MCF 10A (cell line): ENCODE results near the gene ESRRB. TPM values are rescaled to one million over a fixed set of nuclear protein-coding genes. Genes with fewer than 3 reads are reported as not detected.

ENCODE experiments used
- BruUV-seq: library from RNA; stranded (reverse); fragments of 400-500 nt; replicated peaks from 2 replicates; lab custom pipeline; 2021; lab: Mats Ljungman, UMichigan
- CTCF ChIA-PET: fragments of 300-600 bp; sonication (Branson Sonifier 250); formaldehyde crosslinking; extraction: SDS; loops from one replicate; lab custom pipeline; 2021; ENCODE audit warnings: antibody characterized with exemption, inconsistent platforms; lab: Yijun Ruan, JAX
- POLR2A ChIA-PET: fragments of 300-600, 350-650 bp; sonication (Branson Sonifier 250); formaldehyde crosslinking; extraction: SDS; loops from one replicate; lab custom pipeline; 2020; ENCODE audit warnings: antibody characterized with exemption, inconsistent platforms; lab: Yijun Ruan, JAX
- DNase-seq: peaks from one replicate; pipeline ENCODE4 v3.0.0-alpha.2; 2018; ENCODE audit not compliant: unreplicated experiment
- H3K27ac Mint-ChIP-seq: one replicate; pipeline ENCODE4 v1.8.0; 2022; ENCODE audit warnings: mild to moderate bottlenecking, low read depth, mixed read lengths; ENCODE audit not compliant: unreplicated experiment
- H3K27me3 Mint-ChIP-seq: one replicate; pipeline ENCODE4 v1.8.0; 2022; ENCODE audit warnings: mixed read lengths; ENCODE audit not compliant: insufficient read depth, unreplicated experiment
- H3K36me3 Mint-ChIP-seq: one replicate; pipeline ENCODE4 v1.8.0; 2022; ENCODE audit warnings: mild to moderate bottlenecking, moderate library complexity, mixed read lengths; ENCODE audit not compliant: insufficient read depth, unreplicated experiment
- H3K4me1 Mint-ChIP-seq: one replicate; pipeline ENCODE4 v1.8.0; 2022; ENCODE audit warnings: mixed read lengths; ENCODE audit not compliant: insufficient read depth, unreplicated experiment
- H3K4me3 Mint-ChIP-seq: one replicate; pipeline ENCODE4 v1.8.0; 2022; ENCODE audit warnings: mild to moderate bottlenecking, moderate library complexity, mixed read lengths; ENCODE audit not compliant: unreplicated experiment
- H3K9me3 Mint-ChIP-seq: one replicate; pipeline ENCODE4 v1.8.0; 2022; ENCODE audit warnings: mixed read lengths; ENCODE audit not compliant: unreplicated experiment
- CTCF ChIP-seq: fragments of 200-600 bp; IDR thresholded peaks from one replicate; pipeline ENCODE4 v1.8.0; 2022; ENCODE audit warnings: antibody characterized with exemption, mild to moderate bottlenecking; ENCODE audit not compliant: unreplicated experiment
- intact Hi-C: fragments of 100-400 bp; cut with micrococcal nuclease; formaldehyde crosslinking; loops from 2 replicates; pipeline ENCODE4 v1.14.1; 2022
- total RNA-seq: library from RNA; stranded (reverse); gene quantifications from 2 replicates; pipeline ENCODE4 v1.2.3, GENCODE V29; 2022

The ESRRB gene
- total RNA-seq, 1 experiment from 2014 or later: 0.23 TPM

- peaks cover 23% of the 10 kb centered on the region for H3K27me3 Mint-ChIP-seq
- DNase-seq: no peak
- H3K36me3 Mint-ChIP-seq: no peaks in the 10 kb centered on the region
- no peak for TF ChIP-seq CTCF
- no peak overlapping the region for H3K4me3 Mint-ChIP-seq
- peaks cover 3% of the 10 kb centered on the region for H3K9me3 Mint-ChIP-seq
- CTCF ChIA-PET: interaction anchor here (0.6 kb wide), 3 partner anchors 229 to 732 kb away, joined by 3 read pairs; no protein-coding TSS in a partner anchor
- BruUV-seq: no TSS peak
- no peak overlapping the region for H3K27ac Mint-ChIP-seq
- intact Hi-C loops: no loop called here
- POLR2A ChIA-PET: interaction anchor here (0.6 kb wide), 1 partner anchor 1036 kb away, joined by 3 read pairs; no protein-coding TSS in a partner anchor
- no peaks in the 10 kb centered on the region for H3K4me1 Mint-ChIP-seq
Measured at GRCh38 chr14:76337635-76338545, 38.0 kb upstream of the ESRRB start.

- no peak for DNase-seq
- no TSS peak for BruUV-seq
- no peak for TF ChIP-seq CTCF
- Mint-ChIP-seq H3K9me3 (peaks cover 5% of the 10 kb centered on the region), H3K36me3 (no peaks in the 10 kb centered on the region), H3K4me1 (no peaks in the 10 kb centered on the region), H3K4me3 (no peak overlapping the region), H3K27ac (no peak overlapping the region), H3K27me3 (peaks cover 29% of the 10 kb centered on the region)
- intact Hi-C loops: no loop called here
- POLR2A ChIA-PET: no interaction called here
- CTCF ChIA-PET: interaction anchor here (0.6 kb wide), 1 partner anchor 19 kb away, joined by 4 read pairs; no protein-coding TSS in a partner anchor
Measured at GRCh38 chr14:76339728-76340615, 36.0 kb upstream of the ESRRB start.

GRCh38 chr14:76343386-76343785 is 32.6 kb upstream of the ESRRB start:
- Mint-ChIP-seq H3K4me3 (no peak overlapping the region), H3K4me1 (no peaks in the 10 kb centered on the region), H3K27me3 (peaks cover 29% of the 10 kb centered on the region), H3K9me3 (peaks cover 5% of the 10 kb centered on the region), H3K27ac (no peak overlapping the region), H3K36me3 (no peaks in the 10 kb centered on the region)
- CTCF ChIA-PET: interaction anchor here (1.1 kb wide), 1 partner anchor 305 kb away, joined by 3 read pairs; no protein-coding TSS in a partner anchor
- POLR2A ChIA-PET: no interaction called here
- DNase-seq: no peak
- intact Hi-C loops: no loop called here
- no TSS peak for BruUV-seq
- TF ChIP-seq CTCF: no peak
